Inflammatory macrophage treated with lipopolysaccharide for 4 hours (primary cell): Measurements from ENCODE around the gene TFIP11.
A peak's percentile ranks its signal among the peaks of the same experiment; 100 is the strongest.
"Not testable (repeated sequence)": the region's sequence is repeated elsewhere in the genome, so short reads cannot be mapped to it uniquely, and the experiment has no call there.

Experiments
- DNase-seq: peaks from one replicate; pipeline ENCODE4 v3.0.0-alpha.2; 2020

TFIP11 gene

GRCh38 chr22:26540119-26540518, 27.8 kb upstream of the TFIP11 start:
- DNase-seq, result no peak

DNA sequence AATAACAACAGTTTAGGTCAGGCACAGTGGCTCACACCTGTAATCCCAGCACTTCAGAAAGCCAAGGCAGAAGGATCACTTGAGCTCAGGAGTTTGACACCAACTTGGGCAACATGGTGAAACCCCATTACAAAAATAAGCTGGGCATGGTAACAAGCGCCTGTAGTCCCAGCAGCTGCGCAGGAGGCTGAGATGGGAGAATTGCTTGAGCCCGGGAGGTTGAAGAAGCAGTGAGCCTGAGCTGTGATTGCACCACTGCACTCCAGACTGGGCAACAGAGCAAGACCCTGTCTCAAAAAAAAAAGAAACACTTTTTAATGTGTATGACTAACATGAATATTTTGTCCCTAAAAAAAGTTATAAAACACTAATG, 24.5 kb upstream of the TFIP11 start:
- no peak for DNase-seq

DNA sequence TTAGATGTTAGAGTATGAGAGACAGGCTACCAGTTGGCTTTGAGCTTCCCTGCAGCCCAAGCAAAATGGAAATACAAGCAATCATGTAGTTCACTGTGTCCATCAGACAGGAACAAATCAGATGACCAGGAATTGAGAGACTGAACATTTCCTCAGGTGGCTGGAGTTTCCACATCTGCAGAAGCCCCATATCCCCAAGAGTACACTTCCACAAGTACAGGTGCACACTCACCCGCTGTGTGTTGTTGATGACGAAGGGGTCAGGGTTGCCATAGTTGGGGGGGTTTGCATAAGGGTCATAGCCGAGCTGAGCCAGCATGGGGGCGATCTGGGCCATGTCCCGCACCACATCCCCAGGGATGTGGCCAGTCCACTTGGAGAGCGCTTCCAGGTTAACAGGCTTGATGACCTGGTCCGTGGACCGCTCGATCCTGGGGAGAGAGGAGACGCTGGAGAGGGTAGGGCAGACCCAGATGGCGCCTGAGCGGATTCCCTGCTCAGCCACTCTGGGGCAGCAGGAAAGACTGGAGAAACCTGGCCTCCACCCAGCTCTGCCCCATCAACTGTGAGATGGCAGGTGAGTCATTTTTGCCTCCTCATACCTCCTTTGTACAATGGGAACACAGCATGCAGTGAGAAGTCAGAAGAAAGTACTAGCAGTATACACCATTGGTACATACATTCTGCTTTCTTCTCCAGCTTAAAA, 23.9 kb upstream of the TFIP11 start:
- no peak for DNase-seq

- DNase-seq, result no peak
Measured at GRCh38 chr22:26535603-26535908, 23.3 kb upstream of the TFIP11 start.

GRCh38 chr22:26534874-26535602, 22.8 kb upstream of the TFIP11 start:
- no peak for DNase-seq

- DNase-seq, result no peak
Measured at GRCh38 chr22:26534171-26534855, 22.0 kb upstream of the TFIP11 start.

GRCh38 chr22:26529345-26529744, 17.1 kb upstream of the TFIP11 start:
- peak; percentile 74 for DNase-seq

DNA sequence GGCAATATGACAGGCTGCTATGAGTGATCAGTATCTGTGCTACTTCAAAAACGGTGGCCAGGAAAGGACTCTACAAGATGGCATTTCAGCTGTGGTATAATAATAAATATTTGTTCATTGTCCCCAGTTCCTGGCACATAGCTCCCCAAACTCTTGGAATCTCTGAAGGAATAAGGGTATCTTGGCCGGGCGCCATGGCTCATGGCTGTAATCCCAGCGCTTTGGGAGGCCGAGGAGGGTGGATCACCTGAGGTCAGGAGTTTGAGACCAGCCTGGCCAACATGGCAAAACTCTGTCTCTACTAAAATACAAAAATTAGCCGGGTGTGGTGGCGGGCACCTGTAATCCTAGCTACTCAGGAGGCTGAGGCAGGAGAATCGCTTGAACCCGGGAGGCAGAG, 16.2 kb upstream of the TFIP11 start:
- not testable (repeated sequence) for DNase-seq

DNA sequence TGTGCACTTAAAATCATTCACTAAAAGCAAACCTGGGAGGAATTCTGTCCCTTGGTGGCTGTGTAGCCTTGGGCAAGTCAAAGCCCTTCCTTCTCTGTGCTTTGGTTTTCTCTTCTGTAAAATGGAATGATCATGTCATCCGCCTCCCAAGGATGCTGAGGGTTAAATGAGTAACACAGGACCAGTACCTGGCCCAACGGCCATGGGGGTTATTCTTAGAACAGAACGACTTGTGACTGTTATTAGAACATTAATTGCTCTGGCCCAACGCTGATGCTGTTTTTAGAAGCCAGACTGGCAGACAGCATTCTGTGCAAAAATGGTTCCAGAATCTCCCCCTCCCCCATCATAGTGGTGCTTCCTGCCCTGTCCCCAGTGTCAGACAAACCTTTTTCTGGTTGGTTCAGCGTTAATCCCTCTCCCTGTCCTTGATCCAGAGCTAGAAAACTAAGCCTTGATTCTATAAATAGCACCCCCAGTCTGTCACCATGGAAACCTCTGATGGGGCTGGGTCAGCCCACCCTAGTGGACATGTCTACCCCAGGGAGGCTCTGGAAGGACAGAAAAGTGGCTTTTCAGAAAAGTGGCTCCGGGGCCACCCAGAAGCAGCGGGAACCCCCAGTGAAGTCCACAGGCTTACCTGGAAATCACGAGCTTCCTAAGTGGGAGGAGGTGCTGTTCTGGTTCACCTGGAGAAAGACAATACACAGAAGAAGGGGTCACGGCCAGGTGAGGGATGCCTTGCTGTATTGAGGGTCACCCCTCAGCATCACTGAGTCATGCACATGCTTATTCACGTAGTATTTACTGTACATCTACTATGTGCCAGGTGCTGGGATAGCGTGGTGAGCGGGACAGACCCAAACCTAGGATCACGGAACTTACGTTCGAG, 15.5 kb upstream of the TFIP11 start:
- DNase-seq, result no peak

GRCh38 chr22:26527167-26527566, 14.9 kb upstream of the TFIP11 start:
- DNase-seq, result no peak

DNA sequence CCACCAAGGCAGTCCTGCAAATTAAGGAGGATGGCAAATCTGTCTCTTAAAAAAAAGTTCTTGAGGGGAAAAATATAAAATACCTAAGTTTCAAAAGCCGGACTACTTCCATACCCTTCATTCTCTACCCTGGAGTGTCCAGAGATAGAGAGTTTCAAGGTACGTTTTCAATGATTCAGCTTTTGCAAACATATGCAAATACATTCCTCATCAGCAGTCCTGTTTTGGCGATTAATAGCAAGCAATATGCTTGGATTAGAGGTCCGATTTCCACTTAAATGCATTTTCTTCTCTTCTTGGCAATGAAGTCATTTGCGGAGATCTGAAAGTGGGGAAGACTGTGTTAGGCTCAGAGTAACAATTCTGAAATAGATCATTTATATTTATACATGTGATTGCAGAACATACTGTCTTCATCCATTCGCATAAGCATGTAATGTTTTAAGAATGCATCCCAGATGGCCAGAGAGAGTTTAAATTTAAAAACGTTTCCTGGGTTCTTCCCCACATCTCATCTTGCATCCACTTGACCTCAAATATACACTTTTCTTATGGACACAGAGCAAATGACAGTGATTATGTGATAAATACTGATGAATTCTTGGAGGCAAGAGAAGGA, 13.8 kb upstream of the TFIP11 start:
- DNase-seq, result no peak

- no peak for DNase-seq
Measured at GRCh38 chr22:26524870-26525269, 12.6 kb upstream of the TFIP11 start.

DNA sequence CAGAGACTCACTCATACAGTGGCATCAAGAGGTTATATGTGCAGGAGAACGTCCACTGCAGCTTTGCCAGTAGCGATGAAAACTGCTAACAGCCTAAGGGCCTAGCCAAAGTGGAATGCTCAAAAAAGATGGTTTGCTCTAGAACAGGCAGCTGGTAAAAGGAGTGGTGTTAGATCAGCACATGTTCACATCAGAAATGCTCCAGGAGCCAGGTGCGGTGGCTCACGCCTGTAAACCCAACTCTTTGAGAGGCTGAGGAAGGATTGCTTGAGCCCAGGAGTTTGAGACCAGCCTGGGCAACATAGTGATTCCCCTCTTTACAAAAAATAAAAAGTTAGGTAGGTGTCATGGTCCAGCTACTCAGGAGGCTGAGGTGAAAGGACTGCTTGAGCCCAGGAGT, 10.3 kb upstream of the TFIP11 start:
- DNase-seq, result no peak

GRCh38 chr22:26522012-26522411, 9.7 kb upstream of the TFIP11 start:
- no peak for DNase-seq

GRCh38 chr22:26517429-26517828, 5.2 kb upstream of the TFIP11 start:
- no peak for DNase-seq

- DNase-seq, result no peak
Measured at GRCh38 chr22:26516503-26516902, 4.2 kb upstream of the TFIP11 start.

DNA sequence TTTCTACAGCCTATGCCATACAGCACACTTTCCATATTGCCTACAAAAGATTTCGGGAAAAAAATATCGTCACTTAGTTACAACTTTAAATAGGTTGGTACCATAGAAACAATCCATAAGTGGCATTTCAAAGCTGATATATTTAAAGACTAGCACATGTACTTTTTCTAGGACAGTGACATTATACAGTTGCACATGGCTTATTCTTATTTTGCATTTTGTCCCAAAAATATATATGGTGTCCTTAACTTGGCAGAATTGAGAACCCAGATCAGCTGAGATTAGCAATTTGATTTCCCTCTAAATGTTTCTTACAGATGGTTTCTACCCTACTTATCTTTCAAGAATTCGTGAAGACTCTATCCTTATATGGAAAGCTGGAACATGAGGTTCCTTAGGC, 3.7 kb upstream of the TFIP11 start:
- DNase-seq, result no peak

GRCh38 chr22:26514419-26515161, 2.3 kb upstream of the TFIP11 start:
- no peak for DNase-seq

DNA sequence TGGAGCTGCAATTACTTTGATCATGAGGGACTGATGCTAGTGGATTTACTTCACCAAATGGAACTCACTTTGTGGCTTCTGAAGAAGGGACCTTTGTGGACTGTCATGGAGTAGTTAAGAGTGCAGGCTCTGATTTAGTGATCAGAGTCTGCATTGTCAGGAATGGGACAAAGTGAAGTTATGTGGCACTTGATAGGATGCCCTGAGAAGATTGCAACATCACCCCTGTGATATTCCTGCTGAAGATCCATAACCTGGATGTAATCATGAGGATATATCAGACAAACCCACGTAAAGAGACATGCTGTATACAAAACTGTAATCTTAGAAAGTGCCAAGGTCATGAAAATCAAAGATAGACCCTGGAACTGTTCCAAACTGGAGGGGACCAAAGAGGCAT, 1.6 kb upstream of the TFIP11 start:
- DNase-seq, result no peak

DNA sequence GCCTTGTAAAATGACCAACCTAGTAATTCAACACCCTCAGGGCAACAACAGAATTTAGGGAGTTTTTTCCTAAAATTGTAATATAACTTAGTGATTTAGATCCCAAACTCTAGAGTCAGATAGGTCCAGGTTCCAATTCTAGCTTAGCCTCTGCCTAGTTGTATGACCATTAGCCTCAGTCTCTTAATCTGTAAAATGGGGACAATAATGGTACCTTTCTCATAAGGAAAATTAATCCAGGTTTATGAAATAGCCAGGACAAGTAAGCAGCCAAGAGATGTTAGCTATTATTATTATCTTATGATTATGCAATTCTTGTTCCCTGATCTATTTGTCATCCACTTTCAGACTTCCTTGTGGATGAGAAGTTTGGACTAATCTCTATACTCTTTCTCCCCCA, 4.1 kb downstream of the TFIP11 start:
- DNase-seq, result no peak

GRCh38 chr22:26503758-26504157, 8.5 kb downstream of the TFIP11 start:
- DNase-seq, result no peak
